GM18858 (cell line): ENCODE measurements around the gene COMMD3.
"Not testable (repeated sequence)": the region's sequence is repeated elsewhere in the genome, so short reads cannot be mapped to it uniquely, and the experiment has no call there.

ENCODE experiments used
- ATAC-seq: cut with Tn5 transposase; IDR thresholded peaks from one replicate; pipeline ENCODE4 v1.9.1; 2021; ENCODE audit not compliant: unreplicated experiment

The COMMD3 gene

GRCh38 chr10:22316286-22317075, at the start of gene COMMD3:
COMMD3 (plus strand) TSS chr10:22316388; CDS start chr10:22316418, 30 bp downstream.
- peak; percentile 39 for ATAC-seq

GRCh38 chr10:22268503-22268902, 47.7 kb upstream of the COMMD3 start:
- no peak for ATAC-seq

GRCh38 chr10:22271786-22272185, 44.4 kb upstream of the COMMD3 start:
- no peak for ATAC-seq

GRCh38 chr10:22278441-22278782, 37.8 kb upstream of the COMMD3 start:
- no peak for ATAC-seq

GRCh38 chr10:22280078-22280477, 36.1 kb upstream of the COMMD3 start:
- no peak for ATAC-seq

- no peak for ATAC-seq
Observed at GRCh38 chr10:22285130-22285529, 31.1 kb upstream of the COMMD3 start.

GRCh38 chr10:22293747-22294404, 22.3 kb upstream of the COMMD3 start:
- ATAC-seq = no peak

GRCh38 chr10:22294694-22295093, 21.5 kb upstream of the COMMD3 start:
- ATAC-seq = no peak

- ATAC-seq = no peak
Observed at GRCh38 chr10:22301193-22301592, 15.0 kb upstream of the COMMD3 start.

- ATAC-seq = no peak
Observed at GRCh38 chr10:22303461-22303860, 12.7 kb upstream of the COMMD3 start.

GRCh38 chr10:22305721-22306120, 10.5 kb upstream of the COMMD3 start:
- ATAC-seq = no peak

GRCh38 chr10:22308390-22308789, 7.8 kb upstream of the COMMD3 start:
- ATAC-seq = peak; percentile 98

- no peak for ATAC-seq
Observed at GRCh38 chr10:22309180-22310000, 6.8 kb upstream of the COMMD3 start.

- not testable (repeated sequence) for ATAC-seq
Observed at GRCh38 chr10:22310012-22310411, 6.2 kb upstream of the COMMD3 start.

- ATAC-seq = no peak
Observed at GRCh38 chr10:22310928-22311327, 5.3 kb upstream of the COMMD3 start.

- no peak for ATAC-seq
Observed at GRCh38 chr10:22314852-22315251, 1.3 kb upstream of the COMMD3 start.

- peak; percentile 21 for ATAC-seq
Observed at GRCh38 chr10:22315455-22316285, 518 bp upstream of the COMMD3 start.

GRCh38 chr10:22317076-22317370, 835 bp downstream of the COMMD3 start:
- ATAC-seq = peak; percentile 29

GRCh38 chr10:22317771-22318565, 1.8 kb downstream of the COMMD3 start:
- no peak for ATAC-seq

GRCh38 chr10:22318772-22319171, 2.6 kb downstream of the COMMD3 start:
- no peak for ATAC-seq
